Kidney (tissue), 14 donors: ENCODE data around the gene STXBP6. TPM values are rescaled to one million over a fixed set of nuclear protein-coding genes. Genes with fewer than 3 reads are reported as not detected.

ENCODE experiments used
- DNase-seq, 5 donors: peaks; one replicate each; pipeline ENCODE4 v3.0.0-alpha.2; 2013 to 2020
- FAIRE-seq: peaks from 2 replicates; lab custom pipeline; 2012; peaks lifted over from hg19 to GRCh38; lab: Jason Lieb, UNC
- H3K27ac ChIP-seq, 2 donors: one replicate each; pipeline ENCODE4 v1.7.0; 2013; ENCODE audit warnings: low read depth in 2 of 2, low read length in 2 of 2, inconsistent platforms in 1 of 2
- H3K27me3 ChIP-seq: one replicate; pipeline ENCODE4 v1.7.1; 2013; ENCODE audit warnings: low read length, inconsistent platforms; ENCODE audit not compliant: control insufficient read depth, insufficient read depth
- H3K36me3 ChIP-seq, 3 donors: one replicate each; pipeline versions ENCODE4 v1.7.0 to v1.7.1; 2013; ENCODE audit warnings: low read length in 3 of 3, control low read depth in 1 of 3, inconsistent platforms in 1 of 3; ENCODE audit not compliant: insufficient read depth in 3 of 3, control insufficient read depth in 2 of 3
- H3K4me1 ChIP-seq, 3 donors: one replicate each; pipeline versions ENCODE4 v1.7.0 to v1.7.1; 2013; ENCODE audit warnings: low read length in 3 of 3, inconsistent platforms in 1 of 3, low read depth in 1 of 3; ENCODE audit not compliant: control insufficient read depth in 2 of 3, insufficient read depth in 2 of 3
- H3K4me3 ChIP-seq, 3 donors: one replicate each; pipeline versions ENCODE4 v1.7.0 to v1.8.1; 2013; ENCODE audit warnings: low read length in 3 of 3, control low read depth in 1 of 3, inconsistent platforms in 1 of 3
- H3K9ac ChIP-seq, 3 donors: one replicate each; pipeline versions ENCODE4 v1.7.0 to v1.7.1; 2013; ENCODE audit warnings: low read length in 3 of 3, control low read depth in 1 of 3, inconsistent platforms in 1 of 3
- H3K9me3 ChIP-seq, 3 donors: one replicate each; pipeline versions ENCODE4 v1.7.0 to v1.7.1; 2013; ENCODE audit warnings: low read length in 3 of 3, control low read depth in 1 of 3, inconsistent platforms in 1 of 3; ENCODE audit not compliant: control insufficient read depth in 2 of 3, insufficient read depth in 1 of 3
- intact Hi-C: fragments of 100-400 bp; cut with DNase I; formaldehyde crosslinking; loops from one replicate; pipeline ENCODE4 v1.11.1; 2022
- polyA plus RNA-seq: library from polyadenylated mRNA; stranded (reverse); fragments of 350-450 nt; fragmentation: Illumina TruSeq; extraction: RNeasy Lipid Tissue Mini Kit (QIAGEN cat#74804); gene quantifications from one replicate; pipeline ENCODE4 v1.2.3, GENCODE V29; 2014; ENCODE audit warnings: low read depth, low replicate concordance; ENCODE audit not compliant: insufficient read depth
- total RNA-seq: library from RNA; stranded (reverse); fragmentation: NEBNext Ultra II Directional; extraction: Animal tissue kit (Norgen Biotek cat#: 25700); gene quantifications from one replicate; pipeline ENCODE4 v1.2.1, GENCODE V29; 2021
- TF ChIP-seq, protein P1 (sequence below): IDR thresholded peaks from 3 replicates; pipeline ENCODE4 v1.5.1; 2012; ENCODE audit warnings: mild to moderate bottlenecking, moderate library complexity, borderline replicate concordance; ENCODE audit not compliant: insufficient read depth; ENCODE audit errors: extremely low read depth
- donor health status: control.
- donor health status: control.
- donor health status: control.
- donor health status: control.
- donor health status: control.
- donor health status: DM: yes; HTN: yes; CAD: no.
- donor health status: Normal renal cell carcinoma (clear cell type).

Gene STXBP6
- total and polyA plus RNA-seq, 2 donors from 2014 or later = 2.8 to 3.9 TPM

DNA sequence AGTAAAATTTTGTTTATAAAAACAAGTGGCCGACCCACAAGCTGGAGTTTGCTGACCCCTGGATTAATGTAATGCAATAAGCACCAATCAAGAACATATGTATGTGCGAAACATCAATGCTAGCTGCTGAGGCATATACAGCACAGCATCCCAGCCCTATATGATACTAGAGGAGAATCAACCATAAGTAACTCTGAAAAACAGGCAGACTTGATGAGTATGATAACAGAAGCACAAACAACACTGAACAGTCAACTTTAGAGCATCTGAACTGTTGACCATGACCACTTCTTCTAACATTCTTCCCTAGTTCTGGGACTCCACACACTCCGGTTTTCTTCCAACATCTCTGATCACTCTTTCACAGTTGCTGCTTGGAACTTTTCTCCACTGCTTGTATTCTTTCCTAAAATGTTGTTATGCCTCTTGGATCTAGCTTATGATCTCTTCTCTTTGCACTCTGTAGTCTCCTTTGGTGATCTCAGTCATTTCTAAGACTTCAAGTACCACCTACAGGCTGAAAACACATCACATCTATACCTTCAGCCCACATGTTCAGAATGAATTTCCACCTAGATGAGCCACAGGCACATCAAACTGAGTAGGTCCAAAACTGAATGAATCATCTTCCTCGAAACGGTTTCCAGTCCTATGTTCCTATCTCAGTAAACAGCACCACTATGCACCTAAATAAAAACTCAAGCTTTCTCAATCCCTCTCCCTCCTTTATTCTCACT is 57.2 kb downstream of the STXBP6 start:
- DNase-seq (no peak), FAIRE-seq (no peak)
- H3K9ac ChIP-seq = no peak overlapping the region
- H3K36me3 ChIP-seq = no peaks in the 10 kb centered on the region
- H3K27me3 ChIP-seq = no peaks in the 10 kb centered on the region
- no peak overlapping the region for H3K4me3 ChIP-seq
- intact Hi-C loops = no loop called here
- no peak overlapping the region for H3K27ac ChIP-seq
- H3K4me1 ChIP-seq = no peaks in the 10 kb centered on the region
- TF ChIP-seq, protein P1, sequence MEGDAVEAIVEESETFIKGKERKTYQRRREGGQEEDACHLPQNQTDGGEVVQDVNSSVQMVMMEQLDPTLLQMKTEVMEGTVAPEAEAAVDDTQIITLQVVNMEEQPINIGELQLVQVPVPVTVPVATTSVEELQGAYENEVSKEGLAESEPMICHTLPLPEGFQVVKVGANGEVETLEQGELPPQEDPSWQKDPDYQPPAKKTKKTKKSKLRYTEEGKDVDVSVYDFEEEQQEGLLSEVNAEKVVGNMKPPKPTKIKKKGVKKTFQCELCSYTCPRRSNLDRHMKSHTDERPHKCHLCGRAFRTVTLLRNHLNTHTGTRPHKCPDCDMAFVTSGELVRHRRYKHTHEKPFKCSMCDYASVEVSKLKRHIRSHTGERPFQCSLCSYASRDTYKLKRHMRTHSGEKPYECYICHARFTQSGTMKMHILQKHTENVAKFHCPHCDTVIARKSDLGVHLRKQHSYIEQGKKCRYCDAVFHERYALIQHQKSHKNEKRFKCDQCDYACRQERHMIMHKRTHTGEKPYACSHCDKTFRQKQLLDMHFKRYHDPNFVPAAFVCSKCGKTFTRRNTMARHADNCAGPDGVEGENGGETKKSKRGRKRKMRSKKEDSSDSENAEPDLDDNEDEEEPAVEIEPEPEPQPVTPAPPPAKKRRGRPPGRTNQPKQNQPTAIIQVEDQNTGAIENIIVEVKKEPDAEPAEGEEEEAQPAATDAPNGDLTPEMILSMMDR = no peak
- H3K9me3 ChIP-seq = no peaks in the 10 kb centered on the region

DNA sequence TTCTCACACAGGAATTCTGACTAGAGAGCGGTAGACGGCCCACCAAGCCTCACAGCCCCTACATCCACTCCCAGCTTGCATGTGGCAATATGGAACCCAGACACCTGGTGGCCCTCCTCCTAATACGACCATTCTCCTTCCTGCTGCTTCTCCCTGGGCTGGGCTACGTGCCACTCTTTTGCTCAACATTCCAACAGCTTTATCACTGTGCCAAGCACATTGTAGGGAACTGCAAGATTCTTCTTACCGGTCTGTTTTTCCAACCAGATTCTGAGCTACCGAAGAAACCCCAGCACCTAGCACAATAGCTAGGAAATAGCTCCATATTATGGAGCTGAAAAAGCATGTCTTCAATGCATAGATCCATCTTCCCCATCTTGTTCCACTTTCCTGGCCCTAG is 58.1 kb downstream of the STXBP6 start:
- FAIRE-seq (no peak), DNase-seq (no peak)
- Histone ChIP-seq H3K27ac (no peak overlapping the region), H3K27me3 (no peaks in the 10 kb centered on the region), H3K36me3 (no peaks in the 10 kb centered on the region), H3K9me3 (no peaks in the 10 kb centered on the region), H3K9ac (no peak overlapping the region), H3K4me3 (no peak overlapping the region), H3K4me1 (no peaks in the 10 kb centered on the region)
- TF ChIP-seq, protein P1 = no peak
- intact Hi-C loops = no loop called here

DNA sequence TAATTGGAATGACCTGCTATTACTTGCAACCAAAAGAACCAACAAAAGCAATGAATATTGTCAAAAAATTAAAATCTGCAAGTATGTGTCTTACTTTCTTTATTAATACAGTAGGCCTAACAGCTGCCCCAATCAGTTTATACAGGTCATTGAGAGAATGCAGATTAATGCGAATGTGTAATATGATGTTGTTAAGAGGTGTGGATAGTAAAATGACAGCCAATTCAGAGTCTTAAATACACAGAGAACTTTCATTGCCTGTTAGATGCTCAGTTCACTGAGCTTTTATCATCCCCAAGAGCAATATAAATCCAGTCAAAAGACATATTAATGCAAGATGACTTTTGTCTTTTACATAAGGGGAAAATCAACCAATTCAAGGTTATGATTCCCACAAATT is 58.7 kb downstream of the STXBP6 start:
- Histone ChIP-seq H3K27me3 (no peaks in the 10 kb centered on the region), H3K4me3 (no peak overlapping the region), H3K9me3 (no peaks in the 10 kb centered on the region), H3K9ac (no peak overlapping the region), H3K27ac (no peak overlapping the region), H3K36me3 (no peaks in the 10 kb centered on the region), H3K4me1 (peaks cover 0 to 4% (median 0%) of the 10 kb centered on the region in 3 donors)
- DNase-seq (no peak), FAIRE-seq (no peak)
- intact Hi-C loops = no loop called here
- TF ChIP-seq, protein P1 = no peak
